ENCODE data around the gene WWOX. TPM values are rescaled to one million over a fixed set of nuclear protein-coding genes. Genes with fewer than 3 reads are reported as not detected.

The WWOX gene
- total RNA-seq, 2 experiments from 2014 or later, result 16.6 to 19.0 TPM

- ChIA-PET POLR2A (no interaction called here), CTCF (no interaction called here)
- DNase-seq, result no peak
- Mint-ChIP-seq H3K4me1 (no peaks in the 10 kb centered on the region), H3K4me3 (no peak overlapping the region), H3K27me3 (no peaks in the 10 kb centered on the region), H3K27ac (no peak overlapping the region), H3K36me3 (ENCODE audit: low read depth) (no peaks in the 10 kb centered on the region), H3K9me3 (peaks cover 4% of the 10 kb centered on the region)
Measured at GRCh38 chr16:78392585-78393195, 293.2 kb downstream of the WWOX start.

- CTCF ChIA-PET, result interaction anchor here (0.6 kb wide), 1 partner anchor 37 kb away, joined by 3 read pairs; no protein-coding TSS in a partner anchor
- no peak overlapping the region for H3K27ac Mint-ChIP-seq
- no peak overlapping the region for H3K4me3 Mint-ChIP-seq
- no peaks in the 10 kb centered on the region for H3K4me1 Mint-ChIP-seq
- peaks cover 4% of the 10 kb centered on the region for H3K9me3 Mint-ChIP-seq
- no peaks in the 10 kb centered on the region for H3K36me3 Mint-ChIP-seq (ENCODE audit: low read depth)
- no peak for DNase-seq
- POLR2A ChIA-PET, result no interaction called here
- no peaks in the 10 kb centered on the region for H3K27me3 Mint-ChIP-seq
Measured at GRCh38 chr16:78395035-78395434, 295.6 kb downstream of the WWOX start.

- Mint-ChIP-seq H3K27ac (no peak overlapping the region), H3K9me3 (peaks cover 4% of the 10 kb centered on the region), H3K4me1 (no peaks in the 10 kb centered on the region), H3K4me3 (no peak overlapping the region), H3K36me3 (ENCODE audit: low read depth) (no peaks in the 10 kb centered on the region), H3K27me3 (no peaks in the 10 kb centered on the region)
- ChIA-PET CTCF (no interaction called here), POLR2A (no interaction called here)
- no peak for DNase-seq
Measured at GRCh38 chr16:78396046-78396445, 296.6 kb downstream of the WWOX start.

DNA sequence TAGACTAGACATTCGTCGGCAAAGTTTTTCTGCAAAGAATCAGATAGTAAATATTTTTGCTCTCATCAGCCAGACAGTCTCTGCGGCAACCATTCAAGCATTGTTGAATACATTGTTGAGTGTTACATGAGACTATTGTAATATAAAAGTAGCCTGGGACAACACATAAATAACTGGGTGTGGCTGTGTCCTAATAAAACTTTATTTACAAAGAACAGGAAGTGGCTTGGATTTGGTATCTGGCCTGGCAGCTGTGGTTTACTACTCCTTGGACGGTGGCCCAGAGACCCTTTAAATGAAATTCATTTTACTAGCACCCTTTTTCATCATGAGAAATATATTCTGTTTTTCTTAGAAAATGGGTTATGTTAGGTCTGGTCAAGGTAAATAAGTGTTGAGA, 297.2 kb downstream of the WWOX start:
- H3K9me3 Mint-ChIP-seq, result peaks cover 4% of the 10 kb centered on the region
- no peak overlapping the region for H3K27ac Mint-ChIP-seq
- DNase-seq, result no peak
- POLR2A ChIA-PET, result no interaction called here
- no peaks in the 10 kb centered on the region for H3K27me3 Mint-ChIP-seq
- no peaks in the 10 kb centered on the region for H3K36me3 Mint-ChIP-seq (ENCODE audit: low read depth)
- no peaks in the 10 kb centered on the region for H3K4me1 Mint-ChIP-seq
- H3K4me3 Mint-ChIP-seq, result no peak overlapping the region
- CTCF ChIA-PET, result no interaction called here

- H3K9me3 Mint-ChIP-seq, result no peaks in the 10 kb centered on the region
- no peaks in the 10 kb centered on the region for H3K36me3 Mint-ChIP-seq (ENCODE audit: low read depth)
- no peaks in the 10 kb centered on the region for H3K4me1 Mint-ChIP-seq
- H3K27me3 Mint-ChIP-seq, result no peaks in the 10 kb centered on the region
- no peak overlapping the region for H3K4me3 Mint-ChIP-seq
- POLR2A ChIA-PET, result no interaction called here
- no peak for DNase-seq
- no peak overlapping the region for H3K27ac Mint-ChIP-seq
- CTCF ChIA-PET, result no interaction called here
Measured at GRCh38 chr16:78399384-78399783, 299.9 kb downstream of the WWOX start.

- CTCF ChIA-PET, result no interaction called here
- H3K9me3 Mint-ChIP-seq, result peaks cover 3% of the 10 kb centered on the region
- no peaks in the 10 kb centered on the region for H3K36me3 Mint-ChIP-seq (ENCODE audit: low read depth)
- no peak overlapping the region for H3K27ac Mint-ChIP-seq
- no peak overlapping the region for H3K4me3 Mint-ChIP-seq
- no peaks in the 10 kb centered on the region for H3K27me3 Mint-ChIP-seq
- DNase-seq, result no peak
- POLR2A ChIA-PET, result no interaction called here
- no peaks in the 10 kb centered on the region for H3K4me1 Mint-ChIP-seq
Measured at GRCh38 chr16:78402833-78403232, 303.4 kb downstream of the WWOX start.

DNA sequence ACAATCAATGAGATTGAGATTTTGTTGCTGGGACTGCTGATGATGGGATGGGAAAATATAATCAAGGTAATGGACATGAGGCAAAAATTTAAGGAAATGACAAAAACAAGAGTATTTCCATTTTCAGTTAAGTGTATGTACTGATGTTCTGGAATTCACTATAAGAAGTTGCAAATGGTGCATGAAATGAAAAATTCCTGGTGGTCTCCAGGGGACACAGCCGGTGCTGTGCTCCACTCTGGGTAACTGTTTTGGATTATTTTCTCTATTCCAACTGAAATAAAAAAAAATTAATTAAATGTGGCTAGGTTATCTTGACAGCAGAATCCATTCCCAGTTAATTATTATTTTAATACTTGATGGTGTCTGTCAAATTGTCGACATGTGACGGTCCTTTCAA, 305.6 kb downstream of the WWOX start:
- POLR2A ChIA-PET, result no interaction called here
- Mint-ChIP-seq H3K36me3 (ENCODE audit: low read depth) (no peaks in the 10 kb centered on the region), H3K27me3 (no peaks in the 10 kb centered on the region), H3K4me1 (no peaks in the 10 kb centered on the region), H3K27ac (no peak overlapping the region), H3K9me3 (peaks cover 10% of the 10 kb centered on the region), H3K4me3 (no peak overlapping the region)
- no peak for DNase-seq
- CTCF ChIA-PET, result no interaction called here

- DNase-seq, result no peak
- Mint-ChIP-seq H3K36me3 (ENCODE audit: low read depth) (no peaks in the 10 kb centered on the region), H3K9me3 (peaks cover 12% of the 10 kb centered on the region), H3K4me3 (no peak overlapping the region), H3K27ac (no peak overlapping the region), H3K4me1 (no peaks in the 10 kb centered on the region), H3K27me3 (no peaks in the 10 kb centered on the region)
- POLR2A ChIA-PET, result no interaction called here
- CTCF ChIA-PET, result no interaction called here
Measured at GRCh38 chr16:78405833-78406232, 306.4 kb downstream of the WWOX start.

DNA sequence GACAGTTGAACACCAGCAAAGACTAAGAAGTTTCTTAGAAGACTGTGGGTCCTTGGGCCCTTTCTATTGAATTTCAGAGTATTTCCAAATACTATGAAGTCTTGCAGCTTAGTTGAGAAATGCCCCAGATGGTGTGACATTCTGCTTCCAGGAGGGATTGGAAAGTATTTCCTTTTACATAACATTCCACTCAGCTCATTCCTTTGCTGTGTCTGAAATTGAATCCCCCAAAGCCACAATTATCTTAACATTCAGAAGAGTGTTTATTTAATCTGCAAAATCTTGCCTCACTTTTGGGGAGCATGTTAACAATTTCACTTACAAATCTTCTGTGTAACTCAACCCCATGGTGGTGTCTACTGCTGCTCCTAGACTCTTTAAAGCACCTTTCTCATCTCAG, 307.7 kb downstream of the WWOX start:
- POLR2A ChIA-PET, result no interaction called here
- DNase-seq, result no peak
- CTCF ChIA-PET, result no interaction called here
- H3K27ac Mint-ChIP-seq, result no peak overlapping the region
- no peaks in the 10 kb centered on the region for H3K27me3 Mint-ChIP-seq
- H3K4me1 Mint-ChIP-seq, result no peaks in the 10 kb centered on the region
- no peaks in the 10 kb centered on the region for H3K36me3 Mint-ChIP-seq (ENCODE audit: low read depth)
- no peak overlapping the region for H3K4me3 Mint-ChIP-seq
- peaks cover 14% of the 10 kb centered on the region for H3K9me3 Mint-ChIP-seq

GRCh38 chr16:78413651-78414050, 314.2 kb downstream of the WWOX start:
- Mint-ChIP-seq H3K27ac (no peak overlapping the region), H3K9me3 (peaks cover 12% of the 10 kb centered on the region), H3K4me1 (no peaks in the 10 kb centered on the region), H3K27me3 (no peaks in the 10 kb centered on the region), H3K4me3 (no peak overlapping the region), H3K36me3 (ENCODE audit: low read depth) (no peaks in the 10 kb centered on the region)
- ChIA-PET POLR2A (no interaction called here), CTCF (no interaction called here)
- no peak for DNase-seq

GRCh38 chr16:78415013-78415412, 315.6 kb downstream of the WWOX start:
- no peak overlapping the region for H3K4me3 Mint-ChIP-seq
- no peaks in the 10 kb centered on the region for H3K4me1 Mint-ChIP-seq

GRCh38 chr16:78415669-78416068, 316.2 kb downstream of the WWOX start:
- ChIA-PET POLR2A (no interaction called here), CTCF (no interaction called here)
- DNase-seq, result no peak
- Mint-ChIP-seq H3K9me3 (peaks cover 7% of the 10 kb centered on the region), H3K36me3 (ENCODE audit: low read depth) (no peaks in the 10 kb centered on the region), H3K27me3 (no peaks in the 10 kb centered on the region), H3K27ac (no peak overlapping the region), H3K4me3 (no peak overlapping the region), H3K4me1 (no peaks in the 10 kb centered on the region)

More at GRCh38 chr16:78415013-78415412, 315.6 kb downstream of the WWOX start:
- CTCF ChIA-PET, result no interaction called here
- POLR2A ChIA-PET, result no interaction called here
- Mint-ChIP-seq H3K9me3 (peaks cover 9% of the 10 kb centered on the region), H3K36me3 (ENCODE audit: low read depth) (no peaks in the 10 kb centered on the region), H3K27ac (no peak overlapping the region), H3K27me3 (no peaks in the 10 kb centered on the region)
- no peak for DNase-seq

GRCh38 chr16:78416400-78416799, 316.9 kb downstream of the WWOX start:
- H3K27me3 Mint-ChIP-seq, result no peaks in the 10 kb centered on the region
- H3K4me3 Mint-ChIP-seq, result no peak overlapping the region
- ChIA-PET POLR2A (no interaction called here), CTCF (no interaction called here)
- DNase-seq, result no peak
- no peaks in the 10 kb centered on the region for H3K36me3 Mint-ChIP-seq (ENCODE audit: low read depth)
- no peak overlapping the region for H3K27ac Mint-ChIP-seq
- H3K9me3 Mint-ChIP-seq, result peaks cover 7% of the 10 kb centered on the region
- no peaks in the 10 kb centered on the region for H3K4me1 Mint-ChIP-seq

DNA sequence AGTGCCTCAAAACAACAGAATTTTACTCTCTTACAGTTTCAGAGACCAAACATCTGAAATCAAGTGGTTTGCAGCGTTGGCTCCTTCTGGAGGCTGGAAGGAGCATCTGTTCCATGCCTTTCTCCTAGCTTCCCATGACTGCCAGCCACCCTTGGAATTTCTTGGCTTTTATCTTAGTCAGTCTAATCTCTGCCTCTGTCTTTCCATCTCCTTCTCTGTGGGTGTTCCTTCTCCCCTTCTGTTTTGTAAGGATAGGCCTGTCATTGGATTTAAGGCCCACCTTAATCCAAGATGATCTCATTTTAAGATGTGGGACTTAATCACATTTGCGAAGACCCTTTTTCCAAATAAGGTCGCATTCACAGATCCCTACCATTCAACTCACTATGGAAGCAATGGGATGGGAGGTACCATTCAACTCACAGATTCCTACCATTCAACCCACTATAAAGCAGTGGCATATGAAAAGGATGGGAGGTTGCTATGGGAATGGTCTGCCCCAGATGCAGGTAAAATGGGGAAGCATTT, 321.8 kb downstream of the WWOX start:
- Mint-ChIP-seq H3K4me3 (no peak overlapping the region), H3K36me3 (ENCODE audit: low read depth) (no peaks in the 10 kb centered on the region), H3K9me3 (no peaks in the 10 kb centered on the region), H3K27me3 (no peaks in the 10 kb centered on the region), H3K27ac (no peak overlapping the region), H3K4me1 (no peaks in the 10 kb centered on the region)
- CTCF ChIA-PET, result no interaction called here
- no peak for DNase-seq
- POLR2A ChIA-PET, result no interaction called here

All from activated CD4-positive, alpha-beta memory T cell treated with anti-CD3 and anti-CD28 coated beads, Interleukin-2, amount 10 ng/mL, durations not matched to agents 7 days and 5 days (primary cell).